HepG2 (cell line): ENCODE data around the gene TUBB. TPM values are rescaled to one million over a fixed set of nuclear protein-coding genes. Genes with fewer than 3 reads are reported as not detected.

ENCODE experiments used
- ARID4A ChIP-seq: sonication (generic); formaldehyde crosslinking; IDR thresholded peaks from 2 replicates; pipeline ENCODE4 v1.5.0; 2020; ENCODE audit warnings: mild to moderate bottlenecking, missing genetic modification reagents, borderline replicate concordance
- BCLAF1 ChIP-seq: fragments of 450-650 bp; IDR thresholded peaks from 2 replicates; pipeline ENCODE4 v1.6.1; 2017; ENCODE audit warnings: mild to moderate bottlenecking
- CSRNP1 ChIP-seq: sonication (generic); formaldehyde crosslinking; IDR thresholded peaks from 2 replicates; pipeline ENCODE4 v1.8.1; 2023; ENCODE audit warnings: mild to moderate bottlenecking, missing genetic modification reagents
- DNMT3B ChIP-seq: conservative IDR thresholded peaks from 2 replicates; pipeline ENCODE4 v1.6.1; 2016; ENCODE audit warnings: missing biosample characterization, control low read depth
- ETS1 ChIP-seq: sonication (generic); formaldehyde crosslinking; IDR thresholded peaks from 2 replicates; pipeline ENCODE4 v1.4.0; 2020; ENCODE audit warnings: missing genetic modification reagents
- HES4 ChIP-seq: sonication (generic); formaldehyde crosslinking; IDR thresholded peaks from 2 replicates; pipeline ENCODE4 v1.9.0; 2021; ENCODE audit warnings: mild to moderate bottlenecking, missing genetic modification reagents, borderline replicate concordance
- HNRNPL ChIP-seq: fragments of 200-400 bp; formaldehyde crosslinking; IDR thresholded peaks from 2 replicates; pipeline ENCODE4 v1.6.1; 2017; ENCODE audit warnings: mild to moderate bottlenecking, low read depth, low read length
- IKZF4 ChIP-seq: sonication (generic); formaldehyde crosslinking; IDR thresholded peaks from 2 replicates; pipeline ENCODE4 v1.5.1; 2020; ENCODE audit warnings: borderline replicate concordance, mild to moderate bottlenecking, low read depth, missing genetic modification reagents; ENCODE audit errors: not compliant biosample characterization
- KLF9 ChIP-seq: IDR thresholded peaks from 2 replicates; pipeline ENCODE4 v1.6.1; 2016; ENCODE audit warnings: low read depth
- PBX3 ChIP-seq: sonication (generic); formaldehyde crosslinking; IDR thresholded peaks from 2 replicates; pipeline ENCODE4 v1.8.1; 2023; ENCODE audit warnings: missing genetic modification reagents, inconsistent platforms, borderline replicate concordance
- SOX13 ChIP-seq, 3 experiments: fragments of 450-650 bp in 1 of 3; sonication (generic) in 1 of 3; formaldehyde crosslinking in 1 of 3; IDR thresholded peaks in 2 of 3; conservative IDR thresholded peaks in 1 of 3; 2 replicates each; pipeline versions ENCODE4 v1.5.0 to v1.6.1; 2016 to 2020; ENCODE audit warnings: antibody characterized with exemption in 1 of 3, mild to moderate bottlenecking in 1 of 3, missing compliant biosample characterization in 1 of 3, missing genetic modification reagents in 1 of 3, moderate library complexity in 1 of 3
- THAP8 ChIP-seq: sonication (generic); formaldehyde crosslinking; IDR thresholded peaks from 2 replicates; pipeline ENCODE4 v1.5.1; 2020; ENCODE audit warnings: missing genetic modification reagents, mild to moderate bottlenecking, borderline replicate concordance
- ZBTB21 ChIP-seq: sonication (generic); formaldehyde crosslinking; IDR thresholded peaks from 2 replicates; pipeline ENCODE4 v1.4.0; 2020; ENCODE audit warnings: missing genetic modification reagents
- ZNF468 ChIP-seq: sonication (generic); formaldehyde crosslinking; IDR thresholded peaks from 2 replicates; pipeline ENCODE4 v1.8.0; 2022; ENCODE audit warnings: mild to moderate bottlenecking, moderate library complexity, missing genetic modification reagents
- polyA plus RNA-seq, 8 experiments: library from polyadenylated mRNA; depleted of rRNA in 3 of 8; stranded (reverse) in 7 of 8; unstranded in 1 of 8; fragments of >200 nt; fragmentation: Illumina TruSeq in 4 of 8; extraction: Trizol in 4 of 8; gene quantifications; 2 replicates each; pipeline versions ENCODE4 v1.2.1 to v1.2.3, GENCODE V29; 2011 to 2016; ENCODE audit warnings: low read depth in 4 of 8, missing spikeins in 1 of 8, mixed read lengths in 1 of 8; ENCODE audit not compliant: insufficient read depth in 1 of 8
- total RNA-seq, 5 experiments: library from RNA; depleted of rRNA; stranded (reverse); fragments of >200 nt; fragmentation: Illumina TruSeq; extraction: Trizol; gene quantifications; 2 replicates each; pipeline ENCODE4 v1.2.3, GENCODE V29; 2016; ENCODE audit warnings: low read depth in 1 of 5

Gene TUBB
- total and polyA plus RNA-seq, 2 of the 13 experiments (the other 11 are each of a cell fraction or from before 2014, with no cell fraction given) = 911 to 1,163 TPM

GRCh38 chr6:30742316-30743098 is 22.4 kb downstream of the TUBB start, which contains the start of gene FLOT1 (continued):
- TF ChIP-seq PBX3 (peak; percentile 77; the same call in 1 of the 2 replicates), THAP8 (peak; percentile 93), KLF9 (no peak; the same call in 1 of the 2 replicates), BCLAF1 (no peak), ARID4A (CRISPR knock-in tag) (peak; percentile 87), ETS1 (CRISPR knock-in tag) (peak; percentile 30), CSRNP1 (peak; percentile 98), HES4 (CRISPR knock-in tag) (peak; percentile 19; the same call in 1 of the 2 replicates), DNMT3B (no peak; the same call in 1 of the 2 replicates), IKZF4 (CRISPR knock-in tag) (no peak), ZNF468 (0 out of 2 replicates have a peak, but pooled peaks have one; percentile 44), HNRNPL (peak; percentile 99), SOX13 (IDR thresholded peaks at IDR 0.05) (peak; percentile 35), SOX13 (CRISPR knock-in tag; conservative IDR thresholded peaks at IDR 0.05 in 1 of 2, IDR thresholded peaks at IDR 0.05 in 1 of 2) (peak in 1 of 2 experiments; percentile 81; a peak in 2 of 4 replicates), ZBTB21 (CRISPR knock-in tag) (0 out of 2 replicates have a peak, but pooled peaks have one; percentile 24)
